HG02852 (cell line): Measurements from ENCODE around the gene GFAP.

Experiments
- ATAC-seq: cut with Tn5 transposase; IDR thresholded peaks from one replicate; pipeline ENCODE4 v1.9.1; 2021; ENCODE audit warnings: mild to moderate bottlenecking, moderate library complexity; ENCODE audit not compliant: unreplicated experiment

GFAP gene

GRCh38 chr17:44867841-44868240 lies 47.5 kb downstream of the GFAP start:
- no peak for ATAC-seq

GRCh38 chr17:44865931-44866330 lies 49.4 kb downstream of the GFAP start:
- ATAC-seq: no peak

- no peak for ATAC-seq
Measured at GRCh38 chr17:44865231-44865660, 50.1 kb downstream of the GFAP start.

GRCh38 chr17:44864831-44865230 lies 50.5 kb downstream of the GFAP start:
- ATAC-seq: no peak

- ATAC-seq: no peak
Measured at GRCh38 chr17:44863061-44863918, 52.0 kb downstream of the GFAP start.

- no peak for ATAC-seq
Measured at GRCh38 chr17:44862278-44862914, 52.9 kb downstream of the GFAP start.

GRCh38 chr17:44859701-44860100 lies 55.6 kb downstream of the GFAP start:
- ATAC-seq: no peak

GRCh38 chr17:44854192-44854591 lies 61.1 kb downstream of the GFAP start:
- ATAC-seq: no peak
